Mucosa of rectum (tissue), 2 donors: ENCODE measurements around the gene ZNF385C.

Experiments used
- H3K27ac ChIP-seq, 2 donors: one replicate each; pipeline ENCODE4 v1.7.0; 2013; ENCODE audit warnings: inconsistent platforms in 2 of 2, low read depth in 2 of 2, low read length in 2 of 2
- H3K27me3 ChIP-seq, 2 donors: one replicate each; pipeline ENCODE4 v1.7.0; 2013; ENCODE audit warnings: low read length in 2 of 2; ENCODE audit not compliant: control insufficient read depth in 2 of 2, insufficient read depth in 2 of 2
- H3K36me3 ChIP-seq, 2 donors: one replicate each; pipeline ENCODE4 v1.7.0; 2013; ENCODE audit warnings: low read length in 2 of 2; ENCODE audit not compliant: control insufficient read depth in 2 of 2, insufficient read depth in 2 of 2
- H3K4me1 ChIP-seq, 2 donors: one replicate each; pipeline ENCODE4 v1.7.0; 2013; ENCODE audit warnings: low read length in 2 of 2, mild to moderate bottlenecking in 1 of 2; ENCODE audit not compliant: control insufficient read depth in 2 of 2, insufficient read depth in 2 of 2
- H3K4me3 ChIP-seq, 2 donors: one replicate each; pipeline ENCODE4 v1.7.0; 2013; ENCODE audit warnings: low read length in 2 of 2
- H3K9ac ChIP-seq, 2 donors: one replicate each; pipeline ENCODE4 v1.7.0; 2013; ENCODE audit warnings: low read length in 2 of 2, low read depth in 1 of 2, mild to moderate bottlenecking in 1 of 2
- H3K9me3 ChIP-seq, 2 donors: one replicate each; pipeline ENCODE4 v1.7.0; 2013; ENCODE audit warnings: low read length in 2 of 2; ENCODE audit not compliant: control insufficient read depth in 2 of 2
- donor health status: healthy.
- donor health status: Normal muscosa, but diverticular disease.

The ZNF385C gene

GRCh38 chr17:42094375-42095069, 3.8 kb downstream of the ZNF385C start:
- Histone ChIP-seq H3K9ac (no peak overlapping the region), H3K27ac (no peak overlapping the region), H3K4me1 (peaks cover 0 to 4% of the 10 kb centered on the region in 2 donors), H3K36me3 (no peaks in the 10 kb centered on the region), H3K27me3 (peaks cover 13 to 14% of the 10 kb centered on the region in 2 donors), H3K9me3 (no peaks in the 10 kb centered on the region), H3K4me3 (no peak overlapping the region)

DNA sequence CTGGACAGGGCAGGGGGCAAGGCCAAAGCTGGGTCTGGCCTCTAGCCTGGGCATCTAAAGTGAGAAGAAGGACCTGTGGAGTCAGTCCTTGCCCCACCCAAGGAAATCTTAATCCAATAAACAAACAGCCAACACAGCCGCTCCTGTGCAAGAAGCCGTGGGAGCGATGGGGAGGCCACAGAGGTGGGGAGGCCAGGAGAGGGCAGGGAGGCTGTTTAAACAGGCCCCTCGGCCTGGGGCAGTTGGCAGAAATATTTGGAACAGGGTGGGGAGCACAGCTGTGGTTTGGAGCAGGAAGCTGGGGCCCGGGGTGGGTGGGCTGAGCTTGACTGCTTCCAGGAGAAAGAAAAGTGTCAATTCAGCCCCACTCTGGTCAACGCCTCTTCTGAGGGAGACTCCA, 5.3 kb downstream of the ZNF385C start:
- Histone ChIP-seq H3K9me3 (no peaks in the 10 kb centered on the region), H3K4me3 (no peak overlapping the region), H3K27ac (no peak overlapping the region), H3K36me3 (no peaks in the 10 kb centered on the region), H3K9ac (no peak overlapping the region), H3K27me3 (peaks cover 14 to 17% of the 10 kb centered on the region in 2 donors), H3K4me1 (peaks cover 0 to under 1% of the 10 kb centered on the region in 2 donors)

GRCh38 chr17:42090964-42091790, 7.1 kb downstream of the ZNF385C start:
- Histone ChIP-seq H3K4me3 (no peak overlapping the region), H3K36me3 (no peaks in the 10 kb centered on the region), H3K4me1 (no peaks in the 10 kb centered on the region), H3K9ac (no peak overlapping the region), H3K27me3 (peaks cover 2 to 5% of the 10 kb centered on the region in 2 donors), H3K27ac (no peak overlapping the region), H3K9me3 (no peaks in the 10 kb centered on the region)

GRCh38 chr17:42088736-42089135, 9.5 kb downstream of the ZNF385C start:
- H3K4me3 ChIP-seq: no peak overlapping the region
- H3K27me3 ChIP-seq: peaks cover 2 to 5% of the 10 kb centered on the region in 2 donors
- no peak overlapping the region for H3K27ac ChIP-seq
- H3K9me3 ChIP-seq: no peaks in the 10 kb centered on the region
- no peaks in the 10 kb centered on the region for H3K4me1 ChIP-seq
- H3K36me3 ChIP-seq: no peaks in the 10 kb centered on the region
- H3K9ac ChIP-seq: no peak overlapping the region

DNA sequence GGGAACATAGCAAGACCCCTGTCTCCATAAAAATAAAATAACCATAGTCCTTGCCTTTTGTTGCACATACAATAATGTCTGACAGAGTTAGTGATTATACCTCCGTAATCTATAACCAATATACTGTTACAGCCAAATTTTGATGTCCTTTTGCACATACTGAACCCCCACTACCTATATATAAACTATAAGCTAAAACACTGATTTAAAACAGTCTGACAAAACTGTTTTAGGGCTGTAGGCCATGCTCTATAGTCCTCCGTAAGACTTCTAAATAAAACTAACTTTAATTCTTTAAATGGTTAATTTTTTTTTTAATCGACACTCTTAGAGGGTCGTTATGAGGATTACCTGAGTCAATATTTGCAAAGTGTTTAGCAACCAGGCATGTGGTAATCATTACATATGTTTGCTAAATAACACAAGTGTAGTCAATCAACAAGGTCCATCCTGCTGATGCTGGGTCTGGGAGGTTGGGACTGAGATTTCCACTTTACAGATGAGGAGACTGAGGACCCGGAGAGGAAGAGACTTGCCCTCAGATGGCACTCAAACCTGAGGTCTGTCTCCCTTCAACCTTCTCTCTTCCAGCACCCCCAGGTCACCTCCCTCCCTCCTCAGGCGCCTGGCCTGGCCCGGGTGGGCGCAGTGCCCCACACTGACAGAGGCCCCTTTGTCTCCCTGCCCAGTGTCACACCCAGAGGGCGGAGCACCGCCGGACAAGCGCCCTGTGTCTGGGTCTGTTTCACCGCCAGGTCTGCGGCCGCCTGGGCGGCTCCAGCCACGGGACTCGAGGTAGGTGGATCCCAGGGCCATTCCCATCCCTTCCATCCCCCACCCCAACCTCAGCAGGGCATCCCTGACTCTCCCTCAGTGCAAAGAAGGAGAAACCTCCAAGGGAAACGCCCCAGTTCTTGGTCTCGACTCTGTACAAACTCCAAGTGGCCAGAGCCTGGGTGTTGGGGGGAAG, 10.3 kb downstream of the ZNF385C start:
- no peak overlapping the region for H3K4me3 ChIP-seq
- H3K9ac ChIP-seq: no peak overlapping the region
- H3K27me3 ChIP-seq: peaks cover 2 to 5% of the 10 kb centered on the region in 2 donors

DNA sequence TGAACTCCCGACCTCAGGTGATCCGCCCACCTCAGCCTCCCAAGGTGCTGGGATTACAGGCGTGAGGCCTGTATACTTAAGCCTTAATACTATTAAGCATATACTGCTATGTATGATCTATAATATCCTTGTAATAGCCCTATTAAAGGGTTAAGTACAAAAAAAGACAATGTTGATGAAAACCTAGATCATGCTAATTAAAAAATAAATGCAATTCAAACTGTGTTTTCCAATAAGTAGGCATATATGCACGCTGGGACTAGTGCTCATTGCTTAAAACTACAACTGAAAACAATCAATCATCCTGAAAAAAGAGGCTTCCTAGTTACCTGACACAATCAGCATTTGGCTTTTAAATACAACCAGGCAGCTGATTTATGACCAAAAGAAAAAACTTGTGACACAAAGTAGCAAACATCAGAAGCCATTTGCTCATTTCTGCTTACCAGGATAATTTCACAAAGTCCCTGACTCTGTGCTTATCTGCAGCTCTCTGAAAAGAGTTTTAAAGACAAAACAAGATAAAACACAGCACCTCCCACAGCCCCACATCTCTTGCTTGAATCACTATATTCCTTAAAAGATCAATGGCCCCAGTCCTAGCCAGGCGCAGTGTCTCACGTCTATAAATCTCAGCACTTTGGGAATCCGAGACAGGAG, 11.1 kb downstream of the ZNF385C start:
- peaks cover 2 to 5% of the 10 kb centered on the region in 2 donors for H3K27me3 ChIP-seq
- no peak overlapping the region for H3K27ac ChIP-seq
- H3K4me1 ChIP-seq: no peaks in the 10 kb centered on the region
- H3K9me3 ChIP-seq: no peaks in the 10 kb centered on the region
- no peak overlapping the region for H3K9ac ChIP-seq
- no peak overlapping the region for H3K4me3 ChIP-seq
- H3K36me3 ChIP-seq: no peaks in the 10 kb centered on the region

More for the DNA sequence above, 10.3 kb downstream of the ZNF385C start:
- no peaks in the 10 kb centered on the region for H3K4me1 ChIP-seq
- no peak overlapping the region for H3K27ac ChIP-seq
- no peaks in the 10 kb centered on the region for H3K9me3 ChIP-seq
- H3K36me3 ChIP-seq: no peaks in the 10 kb centered on the region

DNA sequence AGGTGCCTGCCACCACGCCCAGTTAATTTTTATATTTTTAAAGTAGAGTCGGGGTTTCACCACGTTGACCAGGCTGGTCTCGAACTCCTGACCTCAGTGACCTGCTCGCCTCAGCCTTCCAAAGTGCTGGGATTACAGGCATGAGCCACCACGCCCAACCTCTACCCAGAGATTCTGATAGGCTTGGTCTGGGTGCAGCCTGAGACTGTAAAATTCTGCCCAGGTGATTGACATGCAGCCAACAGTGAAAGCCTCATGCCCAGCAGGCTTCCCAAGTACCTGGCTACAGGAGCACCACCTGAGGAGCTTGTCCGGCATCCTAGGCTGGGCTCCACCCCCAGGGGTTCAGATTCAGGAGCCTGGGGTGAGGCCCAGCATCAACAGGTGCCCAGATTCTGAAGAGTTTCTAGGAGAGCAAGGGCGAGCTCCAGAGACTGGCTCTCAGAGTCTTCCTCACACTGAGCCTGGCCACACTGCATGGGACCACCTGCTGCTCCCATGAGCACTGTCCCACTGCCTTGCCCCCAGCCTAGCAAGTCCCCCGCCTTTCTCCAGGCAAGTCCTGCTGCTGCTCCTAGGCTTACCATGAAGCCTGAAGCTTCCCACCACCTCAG, 16.6 kb downstream of the ZNF385C start:
- H3K9me3 ChIP-seq: no peaks in the 10 kb centered on the region
- no peak overlapping the region for H3K4me3 ChIP-seq
- no peaks in the 10 kb centered on the region for H3K27me3 ChIP-seq
- no peak overlapping the region for H3K27ac ChIP-seq
- H3K4me1 ChIP-seq: no peaks in the 10 kb centered on the region
- no peak overlapping the region for H3K9ac ChIP-seq
- no peaks in the 10 kb centered on the region for H3K36me3 ChIP-seq

GRCh38 chr17:42079541-42079940, 18.7 kb downstream of the ZNF385C start:
- no peak overlapping the region for H3K27ac ChIP-seq
- H3K36me3 ChIP-seq: no peaks in the 10 kb centered on the region
- no peaks in the 10 kb centered on the region for H3K4me1 ChIP-seq

GRCh38 chr17:42078396-42079043, 19.8 kb downstream of the ZNF385C start:
- Histone ChIP-seq H3K9me3 (no peaks in the 10 kb centered on the region), H3K27ac (no peak overlapping the region), H3K27me3 (peaks cover 0 to 4% of the 10 kb centered on the region in 2 donors), H3K9ac (no peak overlapping the region), H3K4me1 (no peaks in the 10 kb centered on the region), H3K4me3 (no peak overlapping the region), H3K36me3 (no peaks in the 10 kb centered on the region)

More at GRCh38 chr17:42079541-42079940, 18.7 kb downstream of the ZNF385C start:
- H3K9me3 ChIP-seq: no peaks in the 10 kb centered on the region
- H3K9ac ChIP-seq: no peak overlapping the region
- no peaks in the 10 kb centered on the region for H3K27me3 ChIP-seq
- H3K4me3 ChIP-seq: no peak overlapping the region
